IPS-15b (cell line): ENCODE data around the gene PTPRN2.

ENCODE experiments used
- H3K27me3 ChIP-seq: one replicate; pipeline ENCODE4 v1.6.1; 2013; ENCODE audit warnings: low read length; ENCODE audit not compliant: control insufficient read depth, insufficient read depth
- H3K36me3 ChIP-seq: one replicate; pipeline ENCODE4 v1.6.1; 2013; ENCODE audit warnings: low read length; ENCODE audit not compliant: control insufficient read depth, insufficient read depth
- H3K4me1 ChIP-seq: one replicate; pipeline ENCODE4 v1.6.1; 2013; ENCODE audit warnings: mild to moderate bottlenecking, low read length; ENCODE audit not compliant: control insufficient read depth, insufficient read depth
- H3K4me3 ChIP-seq: one replicate; pipeline ENCODE4 v1.5.1; 2013; ENCODE audit warnings: low read depth, low read length
- H3K9ac ChIP-seq: one replicate; pipeline ENCODE4 v1.6.1; 2013; ENCODE audit warnings: low read depth, mild to moderate bottlenecking, low read length
- H3K9me3 ChIP-seq: one replicate; pipeline ENCODE4 v1.6.1; 2013; ENCODE audit warnings: mild to moderate bottlenecking, low read length; ENCODE audit not compliant: control insufficient read depth, insufficient read depth

Gene PTPRN2

DNA sequence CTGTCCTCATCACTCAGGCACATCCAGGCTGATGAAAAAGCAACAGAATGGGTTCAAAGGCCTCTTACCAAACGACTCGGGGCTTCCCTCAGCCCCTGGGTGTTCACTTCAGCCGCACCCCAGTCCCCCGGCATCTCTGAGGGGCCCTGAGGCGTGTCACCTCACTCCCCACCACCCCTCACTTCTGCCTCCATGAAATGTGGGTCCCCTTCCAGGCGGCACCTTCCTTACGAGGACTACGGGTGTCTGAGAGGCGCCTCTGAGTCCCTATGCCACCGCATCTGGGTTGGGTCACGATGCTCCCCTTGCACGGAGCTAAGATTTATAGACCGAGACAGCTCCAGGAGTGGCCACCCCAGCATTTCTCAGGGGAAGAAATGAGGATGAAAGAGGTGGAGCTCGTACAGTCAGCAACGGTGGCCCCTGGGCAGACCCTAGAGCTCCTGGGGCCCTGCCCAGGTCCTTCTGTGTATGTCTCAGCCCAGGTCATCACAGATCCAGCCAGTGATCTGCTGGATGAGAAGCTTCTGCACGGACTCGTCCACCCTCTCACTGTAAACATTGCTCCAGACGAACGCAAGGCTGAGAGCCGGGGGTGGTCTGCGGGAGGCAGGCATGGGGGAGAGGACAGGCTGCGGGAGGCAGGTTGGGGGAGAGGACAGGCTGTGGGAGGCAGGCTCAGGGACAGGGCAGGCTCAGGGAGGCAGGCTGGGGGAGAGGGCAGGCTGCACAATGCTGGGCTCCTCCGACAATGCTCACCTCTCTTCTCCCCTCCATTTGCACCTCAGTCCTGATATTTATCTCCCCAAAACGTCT lies 842.6 kb downstream of the PTPRN2 start:
- H3K9ac ChIP-seq: no peak overlapping the region

DNA sequence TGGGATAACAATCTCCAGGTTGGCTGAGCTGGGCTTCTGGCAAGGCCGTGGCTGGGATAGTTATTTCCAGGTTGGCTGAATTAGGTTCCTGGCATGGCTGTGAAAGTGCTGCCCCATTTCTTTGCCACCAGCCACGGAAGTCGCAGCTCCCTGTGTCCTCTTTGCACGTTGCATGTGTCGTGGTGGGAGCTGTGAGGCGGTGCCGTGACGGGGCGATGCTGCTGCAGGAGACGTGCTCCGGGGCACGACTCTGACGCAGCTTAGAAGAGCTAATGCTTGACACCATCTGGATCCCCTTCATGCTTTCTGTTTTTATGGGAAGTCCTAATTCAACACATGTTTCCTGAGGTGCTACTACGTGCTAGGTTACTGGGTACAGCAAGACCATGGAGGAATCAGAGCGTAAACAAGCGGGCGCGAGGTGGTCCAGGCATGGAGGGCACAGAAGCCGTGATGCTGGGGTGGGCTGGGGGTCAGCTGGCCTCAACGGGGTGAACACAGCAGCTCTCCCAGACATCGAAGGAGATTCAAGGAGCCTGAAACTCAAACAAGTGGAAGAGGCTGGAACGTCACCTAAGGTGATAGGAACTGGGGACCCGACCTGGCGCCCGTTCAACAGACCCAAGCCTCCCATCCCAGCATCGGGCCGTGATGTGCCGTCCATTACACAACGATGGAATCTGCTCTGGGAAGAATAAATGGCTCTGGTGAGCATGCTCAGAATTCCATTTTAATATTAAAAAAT lies 843.7 kb downstream of the PTPRN2 start:
- no peaks in the 10 kb centered on the region for H3K9me3 ChIP-seq
- no peak overlapping the region for H3K4me3 ChIP-seq
- no peaks in the 10 kb centered on the region for H3K27me3 ChIP-seq
- no peaks in the 10 kb centered on the region for H3K4me1 ChIP-seq
- no peak overlapping the region for H3K9ac ChIP-seq
- no peaks in the 10 kb centered on the region for H3K36me3 ChIP-seq

More for the DNA sequence above, 842.6 kb downstream of the PTPRN2 start:
- Histone ChIP-seq H3K9me3 (no peaks in the 10 kb centered on the region), H3K36me3 (no peaks in the 10 kb centered on the region), H3K4me1 (no peaks in the 10 kb centered on the region), H3K27me3 (no peaks in the 10 kb centered on the region), H3K4me3 (no peak overlapping the region)

DNA sequence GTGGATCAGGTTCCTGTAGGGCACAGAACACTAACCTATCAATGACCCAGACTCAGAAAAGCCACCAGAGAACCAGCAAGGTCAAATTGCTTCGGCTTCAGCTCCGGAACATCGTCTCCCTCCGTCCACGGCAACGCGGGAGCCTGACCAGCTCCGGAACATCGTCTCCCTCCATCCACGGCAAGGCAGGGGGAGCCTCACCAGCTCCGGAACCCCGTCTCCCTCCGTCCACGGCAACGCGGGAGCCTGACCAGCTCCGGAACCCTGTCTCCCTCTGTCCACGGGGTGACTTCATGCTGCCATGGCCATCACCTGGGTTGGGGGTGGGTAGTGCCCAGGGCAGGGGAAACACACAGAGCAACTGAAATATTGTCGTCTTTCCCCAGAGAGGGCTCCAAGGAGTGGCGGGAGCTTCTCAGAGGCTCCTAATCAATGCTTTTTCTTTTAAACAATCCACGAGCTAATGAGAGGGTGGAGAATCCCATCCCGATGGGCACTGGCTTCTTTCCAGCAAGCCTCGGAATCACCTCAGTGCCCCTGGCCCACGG lies 847.3 kb downstream of the PTPRN2 start:
- Histone ChIP-seq H3K4me1 (no peaks in the 10 kb centered on the region), H3K27me3 (no peaks in the 10 kb centered on the region), H3K36me3 (no peaks in the 10 kb centered on the region), H3K9me3 (no peaks in the 10 kb centered on the region), H3K4me3 (no peak overlapping the region), H3K9ac (no peak overlapping the region)

- H3K4me1 ChIP-seq: no peaks in the 10 kb centered on the region
- no peaks in the 10 kb centered on the region for H3K36me3 ChIP-seq
- H3K27me3 ChIP-seq: no peaks in the 10 kb centered on the region
- H3K9ac ChIP-seq: no peak overlapping the region
- no peak overlapping the region for H3K4me3 ChIP-seq
- no peaks in the 10 kb centered on the region for H3K9me3 ChIP-seq
Measured at GRCh38 chr7:157739650-157740049, 848.0 kb downstream of the PTPRN2 start.

DNA sequence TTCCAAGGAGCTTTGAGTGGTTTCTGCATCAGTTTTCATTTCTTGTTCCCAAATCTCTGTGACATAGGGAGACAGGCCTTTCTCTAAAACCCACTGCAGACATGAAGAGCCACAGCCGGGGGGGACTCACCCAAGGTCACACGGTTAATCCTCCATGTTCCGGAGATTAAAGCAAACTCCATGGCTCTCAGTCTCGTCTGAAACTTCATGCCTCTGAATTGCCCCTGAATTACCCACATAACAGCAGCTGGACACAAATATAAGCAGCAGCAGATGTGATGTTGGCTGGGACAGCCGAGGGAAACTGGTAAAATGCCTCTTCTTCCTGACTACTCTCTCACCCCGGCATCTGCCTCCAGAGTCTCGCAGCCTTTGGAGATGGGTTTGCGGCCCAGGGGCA lies 848.6 kb downstream of the PTPRN2 start:
- Histone ChIP-seq H3K9me3 (no peaks in the 10 kb centered on the region), H3K36me3 (no peaks in the 10 kb centered on the region), H3K4me1 (no peaks in the 10 kb centered on the region), H3K27me3 (no peaks in the 10 kb centered on the region), H3K4me3 (no peak overlapping the region), H3K9ac (no peak overlapping the region)

DNA sequence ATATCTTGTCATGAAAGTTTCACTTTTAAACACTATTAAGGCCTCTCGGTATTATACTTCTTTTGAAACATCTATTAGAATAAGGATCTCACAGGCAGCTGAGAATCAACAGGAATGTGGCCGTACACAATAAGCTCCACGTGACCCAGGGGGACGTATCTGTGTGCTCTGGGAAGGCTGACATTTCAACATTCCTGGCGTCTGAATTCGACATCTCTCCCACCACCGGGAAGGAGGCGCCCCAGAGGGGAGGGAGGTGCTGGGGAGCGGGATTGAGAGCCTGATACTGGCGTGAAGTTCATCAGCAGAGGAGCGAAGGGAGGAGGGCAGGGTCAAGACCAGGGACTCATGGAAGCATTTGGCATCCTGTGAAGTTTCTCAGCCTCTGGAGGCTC lies 849.6 kb downstream of the PTPRN2 start:
- Histone ChIP-seq H3K36me3 (no peaks in the 10 kb centered on the region), H3K27me3 (no peaks in the 10 kb centered on the region), H3K9ac (no peak overlapping the region), H3K4me1 (no peaks in the 10 kb centered on the region), H3K9me3 (no peaks in the 10 kb centered on the region), H3K4me3 (no peak overlapping the region)

DNA sequence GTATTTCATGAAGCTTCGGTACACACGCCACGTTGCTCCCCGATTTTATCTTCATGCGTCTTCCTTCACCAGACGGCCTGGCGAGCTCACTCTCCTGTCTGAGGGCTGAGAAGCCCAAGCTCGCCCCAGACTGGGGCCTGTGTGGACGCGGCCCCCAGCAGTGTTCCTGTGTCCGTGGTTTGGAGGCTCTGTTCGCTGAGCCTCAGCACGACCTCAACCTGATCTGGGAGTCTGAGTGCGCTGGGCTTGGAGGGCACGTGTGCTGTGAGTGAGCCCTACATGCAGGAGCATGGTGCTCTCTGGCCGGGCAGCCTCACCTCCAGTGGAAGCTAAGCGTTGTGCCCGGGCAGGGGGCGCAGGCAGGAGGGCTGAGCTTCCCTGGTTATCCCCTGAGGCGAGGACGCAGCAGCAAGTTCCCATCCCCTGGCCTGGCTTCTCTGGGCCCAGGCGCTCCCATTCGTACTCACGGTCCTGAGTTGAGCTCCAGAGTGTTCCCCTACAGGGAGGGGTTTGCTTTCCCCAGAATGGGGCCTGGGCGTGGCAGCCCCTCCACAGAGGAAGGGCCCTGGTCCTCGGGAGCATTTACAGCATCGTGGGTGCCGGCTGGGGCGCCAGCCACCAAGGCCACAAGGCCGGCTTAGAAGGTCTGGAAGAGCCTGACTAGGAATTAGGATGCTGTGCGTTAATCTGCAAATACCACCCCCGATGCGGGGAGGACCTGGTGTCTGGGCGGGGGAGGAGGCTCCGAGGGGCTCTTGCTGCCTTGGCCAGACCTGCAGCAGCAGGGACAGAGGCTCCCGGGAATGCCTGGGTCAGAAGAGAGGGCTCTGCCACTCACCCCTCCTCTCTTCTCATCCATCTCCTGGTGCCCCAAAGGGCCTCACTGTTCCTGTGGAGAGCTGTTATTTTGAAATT lies 850.2 kb downstream of the PTPRN2 start:
- H3K4me1 ChIP-seq: no peaks in the 10 kb centered on the region
- H3K27me3 ChIP-seq: no peaks in the 10 kb centered on the region
- H3K4me3 ChIP-seq: no peak overlapping the region
- no peak overlapping the region for H3K9ac ChIP-seq
- no peaks in the 10 kb centered on the region for H3K36me3 ChIP-seq
- H3K9me3 ChIP-seq: no peaks in the 10 kb centered on the region

DNA sequence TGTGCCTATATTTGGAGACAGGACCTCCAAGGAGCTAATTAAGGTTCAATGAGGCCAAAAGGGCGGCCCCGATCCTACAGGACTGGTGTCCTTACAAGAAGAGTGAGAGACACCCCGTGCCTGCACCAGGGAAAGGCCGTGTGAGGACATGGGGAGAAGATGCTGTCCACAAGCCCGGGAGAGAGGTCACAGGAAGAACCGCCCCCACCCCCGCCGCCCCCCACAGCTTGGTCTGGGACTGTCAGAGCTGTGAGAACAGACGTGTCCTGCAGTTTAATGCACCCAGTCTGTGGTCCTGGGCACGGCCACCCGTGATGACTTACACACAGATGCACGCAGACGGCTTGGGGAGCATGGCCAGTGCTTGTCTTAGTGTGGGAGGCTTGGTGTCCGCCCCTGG lies 851.3 kb downstream of the PTPRN2 start:
- no peaks in the 10 kb centered on the region for H3K27me3 ChIP-seq
- H3K9me3 ChIP-seq: no peaks in the 10 kb centered on the region
- no peak overlapping the region for H3K9ac ChIP-seq
- H3K36me3 ChIP-seq: no peaks in the 10 kb centered on the region
- no peaks in the 10 kb centered on the region for H3K4me1 ChIP-seq
- H3K4me3 ChIP-seq: no peak overlapping the region

DNA sequence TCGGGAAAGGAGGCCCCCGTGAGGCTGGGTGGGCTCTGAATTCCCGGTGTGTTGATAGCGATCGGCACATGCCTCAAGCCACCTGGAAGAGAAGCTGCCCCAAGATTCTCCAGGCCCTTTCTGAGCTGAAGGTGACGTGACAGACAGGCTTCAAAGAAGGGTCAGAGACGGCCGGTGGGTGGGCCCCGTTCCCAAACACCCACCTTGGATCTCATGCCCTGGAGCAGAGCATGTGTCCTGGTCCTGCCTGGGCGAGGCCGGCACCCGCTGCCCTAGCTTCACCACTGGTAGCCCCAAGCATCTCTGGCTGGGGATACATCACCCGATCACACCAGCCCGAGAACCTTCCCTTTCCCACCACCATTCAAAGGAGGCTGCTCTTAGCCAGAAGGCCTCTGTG lies 851.8 kb downstream of the PTPRN2 start:
- no peaks in the 10 kb centered on the region for H3K36me3 ChIP-seq
- no peaks in the 10 kb centered on the region for H3K9me3 ChIP-seq

DNA sequence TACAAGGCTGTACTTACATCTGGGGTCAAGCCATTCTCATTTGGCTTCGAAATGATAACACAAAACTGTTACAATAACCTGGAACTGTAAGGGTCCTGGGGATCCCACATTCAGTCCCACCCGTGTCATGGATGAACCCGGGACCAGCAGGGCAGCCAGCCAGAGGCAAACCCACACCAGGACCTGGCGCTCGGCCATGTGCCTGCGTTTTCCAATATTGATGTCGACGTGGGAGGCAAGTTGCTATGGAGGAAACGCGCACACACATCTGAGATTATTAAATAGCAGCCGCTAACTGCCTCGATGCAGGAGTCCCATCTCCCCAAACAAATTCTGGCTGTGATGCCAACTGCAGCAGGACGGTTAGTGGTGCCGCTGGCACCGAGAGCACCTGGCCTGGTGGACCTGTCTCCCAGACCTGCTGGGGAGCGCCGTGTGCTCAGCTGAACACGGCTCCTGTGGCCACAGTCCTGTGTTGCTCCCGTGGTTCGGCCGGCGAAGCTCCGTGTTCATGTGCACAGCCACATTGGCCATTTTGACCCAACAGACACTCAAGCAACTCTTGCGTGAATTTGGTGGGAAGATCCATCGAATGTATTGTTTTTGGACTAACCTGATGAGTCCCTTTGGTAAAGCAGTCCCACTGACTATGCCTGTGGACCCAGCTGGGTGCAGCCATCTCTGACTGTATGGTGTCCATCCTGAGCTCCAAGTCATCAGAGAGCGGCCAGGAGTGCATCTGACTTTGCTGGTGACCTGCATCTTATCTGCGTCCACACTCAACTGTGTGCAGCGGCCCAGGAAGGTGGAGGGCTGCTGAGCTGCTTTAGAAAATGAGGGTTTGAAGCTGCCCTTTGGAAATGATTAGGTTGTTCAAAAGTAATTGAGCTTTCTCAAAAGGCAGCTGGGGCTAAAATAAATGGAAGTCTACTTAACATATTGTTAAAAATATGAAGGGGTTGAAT lies 852.7 kb downstream of the PTPRN2 start:
- Histone ChIP-seq H3K4me3 (no peak overlapping the region), H3K9me3 (no peaks in the 10 kb centered on the region), H3K4me1 (no peaks in the 10 kb centered on the region), H3K9ac (no peak overlapping the region), H3K36me3 (no peaks in the 10 kb centered on the region), H3K27me3 (peaks cover 3% of the 10 kb centered on the region)

More for the DNA sequence above, 851.8 kb downstream of the PTPRN2 start:
- H3K27me3 ChIP-seq: peaks cover 3% of the 10 kb centered on the region
- H3K9ac ChIP-seq: no peak overlapping the region
- no peaks in the 10 kb centered on the region for H3K4me1 ChIP-seq
- no peak overlapping the region for H3K4me3 ChIP-seq
